HG03064 (cell line): ENCODE measurements around the gene LMNTD2.

Experiments used
- ATAC-seq: cut with Tn5 transposase; IDR thresholded peaks from one replicate; pipeline ENCODE4 v1.9.1; 2021; ENCODE audit warnings: low read depth; ENCODE audit not compliant: unreplicated experiment

The LMNTD2 gene

DNA sequence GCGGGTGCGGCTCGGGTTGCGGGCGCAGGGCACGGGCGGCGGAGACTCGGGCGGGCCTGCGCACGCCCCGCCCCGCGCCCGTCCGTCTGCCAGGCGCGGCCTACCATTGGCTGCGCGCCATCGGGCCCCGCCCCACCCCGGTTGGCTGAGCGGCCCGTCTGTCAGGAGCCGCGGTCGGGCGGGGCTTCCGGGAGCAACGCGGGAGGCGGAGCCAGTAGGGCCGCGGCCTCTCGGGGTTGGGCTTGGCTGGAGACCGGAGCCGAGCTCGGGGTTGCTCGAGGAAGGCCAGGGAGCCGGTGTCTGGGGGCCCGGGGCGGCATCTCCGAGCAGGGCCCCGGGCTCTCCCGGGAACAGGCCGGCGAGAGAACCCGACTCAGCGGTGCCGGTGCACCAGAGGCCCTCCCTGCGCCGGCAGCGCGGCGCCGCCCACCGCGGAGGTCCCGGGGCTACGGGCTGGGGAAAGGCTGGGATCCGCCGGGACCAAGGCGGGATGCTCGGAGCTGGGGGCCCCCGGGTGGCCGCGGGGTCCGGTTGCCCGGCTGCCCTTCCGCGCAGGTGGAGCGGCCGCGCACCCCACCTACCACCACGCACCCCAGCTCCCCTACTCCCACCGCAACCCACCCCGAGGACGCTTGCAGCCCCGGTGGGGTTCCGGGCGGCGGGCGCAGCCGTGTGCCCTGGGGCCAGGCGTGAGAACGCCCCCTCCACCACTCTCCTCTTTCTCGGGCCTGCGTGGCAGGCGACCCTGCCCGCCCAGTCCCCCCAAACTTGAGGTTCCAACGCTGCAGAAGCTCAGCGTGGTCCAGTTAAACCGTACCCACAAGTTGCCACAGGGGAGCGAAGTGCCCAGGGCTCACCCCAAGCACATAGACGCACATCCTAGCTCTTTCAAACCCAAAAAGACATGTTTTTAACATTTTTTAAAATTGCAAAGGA lies 24.8 kb downstream of the LMNTD2 start, which contains the start of gene HRAS:
Gene HRAS (minus strand): TSS at position 58 of the 936 bp plus-strand sequence.
- peak; percentile 62 for ATAC-seq

DNA sequence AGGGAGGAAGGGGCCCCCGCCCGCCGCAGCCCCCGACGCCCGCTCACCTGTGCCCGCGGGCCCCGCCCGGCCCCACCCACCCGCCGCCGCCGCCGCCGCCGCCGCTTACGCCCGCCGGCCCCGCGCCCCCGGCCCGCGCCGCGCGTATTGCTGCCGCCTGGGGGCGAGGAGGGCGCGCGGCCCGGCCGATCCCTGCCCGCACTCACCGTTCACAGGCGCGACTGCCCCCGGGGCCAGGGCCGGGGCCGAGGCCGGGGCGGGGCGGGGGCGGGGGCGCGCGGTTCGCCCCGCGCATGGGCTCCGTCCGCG lies 25.4 kb downstream of the LMNTD2 start:
- peak; percentile 6 for ATAC-seq

DNA sequence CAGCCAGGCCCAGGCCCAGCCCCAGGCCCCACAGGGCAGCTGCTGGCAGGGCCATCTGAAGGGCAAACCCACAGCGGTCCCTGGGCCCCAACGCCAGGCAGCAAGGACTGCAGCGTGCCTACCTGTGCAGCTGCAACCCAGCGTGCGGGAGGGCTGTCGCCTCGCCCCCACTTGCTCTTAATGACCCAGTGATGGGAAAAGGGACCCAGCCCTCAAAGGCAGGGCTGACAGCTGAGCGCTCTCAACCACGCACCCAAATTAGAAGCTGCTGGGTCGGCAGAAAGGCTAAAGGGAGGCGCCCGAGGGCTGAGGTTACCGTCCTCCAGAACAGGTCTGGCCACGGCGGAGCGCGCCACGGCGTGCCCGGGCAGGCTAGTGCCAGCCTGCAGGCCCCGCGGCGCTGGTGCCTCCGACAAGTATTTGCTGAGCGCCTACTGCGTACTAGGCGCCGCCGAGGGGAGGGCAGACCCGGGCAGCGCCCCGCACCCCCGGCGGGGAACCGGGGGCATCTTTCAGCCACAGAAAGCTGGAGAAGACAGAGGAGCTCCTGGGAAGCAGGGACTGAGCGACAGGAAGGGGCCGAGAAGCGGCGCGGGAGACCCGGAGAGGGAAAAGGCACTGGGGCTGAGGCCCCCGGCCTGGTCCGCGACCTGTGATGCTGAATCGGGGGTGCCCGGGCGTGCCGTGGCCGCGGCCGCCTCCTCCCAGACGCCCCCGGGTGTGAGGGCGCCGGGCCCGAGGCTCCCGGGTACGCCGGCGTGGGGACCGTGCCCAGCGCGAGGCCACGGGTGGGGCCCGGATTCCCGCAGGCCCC lies 25.9 kb downstream of the LMNTD2 start:
- no peak for ATAC-seq

DNA sequence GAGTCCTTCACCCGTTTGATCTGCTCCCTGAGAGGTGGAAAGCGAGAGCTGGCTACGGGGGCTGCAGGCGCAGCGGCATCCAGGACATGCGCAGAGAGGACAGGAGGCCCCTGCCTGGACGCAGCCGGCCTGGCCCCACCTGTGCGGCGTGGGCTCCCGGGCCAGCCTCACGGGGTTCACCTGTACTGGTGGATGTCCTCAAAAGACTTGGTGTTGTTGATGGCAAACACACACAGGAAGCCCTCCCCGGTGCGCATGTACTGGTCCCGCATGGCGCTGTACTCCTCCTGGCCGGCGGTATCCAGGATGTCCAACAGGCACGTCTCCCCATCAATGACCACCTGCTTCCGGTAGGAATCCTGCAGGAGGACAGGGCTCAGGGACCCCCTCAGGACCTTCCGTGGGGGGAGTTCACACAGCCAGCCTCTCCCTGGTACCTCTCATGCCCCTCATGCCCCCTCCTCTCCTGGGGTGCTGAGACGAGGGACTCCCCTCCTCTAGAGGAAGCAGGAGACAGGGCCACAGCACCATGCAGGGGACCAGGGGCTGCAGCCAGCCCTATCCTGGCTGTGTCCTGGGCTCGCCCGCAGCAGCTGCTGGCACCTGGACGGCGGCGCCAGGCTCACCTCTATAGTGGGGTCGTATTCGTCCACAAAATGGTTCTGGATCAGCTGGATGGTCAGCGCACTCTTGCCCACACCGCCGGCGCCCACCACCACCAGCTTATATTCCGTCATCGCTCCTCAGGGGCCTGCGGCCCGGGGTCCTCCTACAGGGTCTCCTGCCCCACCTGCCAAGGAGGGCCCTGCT lies 26.7 kb downstream of the LMNTD2 start:
- no peak for ATAC-seq

DNA sequence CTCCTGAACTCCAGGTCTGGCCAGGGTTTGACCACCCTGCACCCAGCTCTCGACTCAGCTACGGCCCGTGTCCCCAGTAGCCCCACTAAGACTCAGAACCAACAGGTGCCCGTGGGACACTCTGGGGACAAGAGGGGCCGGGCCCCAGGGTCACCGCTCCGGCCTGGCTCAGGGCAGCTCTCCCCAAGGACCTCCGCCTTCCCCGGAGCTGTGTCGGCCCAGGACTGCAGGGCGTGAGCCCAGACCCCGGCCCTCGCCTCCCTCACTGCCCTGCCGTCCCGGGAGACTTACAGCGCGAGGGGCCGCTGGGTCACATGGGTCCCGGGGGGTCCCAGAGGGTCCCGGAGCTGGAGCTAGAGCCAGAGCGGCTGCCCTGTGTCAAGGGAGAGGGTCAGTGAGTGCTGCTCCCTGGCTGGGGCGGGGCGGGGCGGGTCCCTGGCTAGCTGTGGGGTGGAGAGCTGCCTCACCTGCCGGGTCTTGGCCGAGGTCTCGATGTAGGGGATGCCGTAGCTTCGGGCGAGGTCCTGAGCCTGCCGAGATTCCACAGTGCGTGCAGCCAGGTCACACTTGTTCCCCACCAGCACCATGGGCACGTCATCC lies 27.5 kb downstream of the LMNTD2 start:
- no peak for ATAC-seq

DNA sequence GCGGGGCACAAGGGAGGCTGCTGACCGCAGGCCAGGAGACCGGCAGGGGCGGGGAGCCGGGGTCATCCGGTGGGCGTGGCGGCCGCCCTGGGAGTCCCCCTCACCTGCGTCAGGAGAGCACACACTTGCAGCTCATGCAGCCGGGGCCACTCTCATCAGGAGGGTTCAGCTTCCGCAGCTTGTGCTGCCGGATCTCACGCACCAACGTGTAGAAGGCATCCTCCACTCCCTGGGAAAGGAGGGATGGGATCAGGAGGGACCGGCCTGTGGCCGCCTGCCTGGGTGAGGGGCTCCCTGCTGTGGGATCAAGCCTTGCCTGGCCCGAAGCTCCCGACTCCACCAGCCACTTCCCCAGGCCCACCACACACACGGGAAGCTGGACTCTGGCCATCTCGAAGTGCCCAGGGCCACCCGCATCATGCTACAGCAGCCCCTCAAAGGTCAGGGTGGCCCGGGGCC lies 28.0 kb downstream of the LMNTD2 start:
- ATAC-seq = no peak

DNA sequence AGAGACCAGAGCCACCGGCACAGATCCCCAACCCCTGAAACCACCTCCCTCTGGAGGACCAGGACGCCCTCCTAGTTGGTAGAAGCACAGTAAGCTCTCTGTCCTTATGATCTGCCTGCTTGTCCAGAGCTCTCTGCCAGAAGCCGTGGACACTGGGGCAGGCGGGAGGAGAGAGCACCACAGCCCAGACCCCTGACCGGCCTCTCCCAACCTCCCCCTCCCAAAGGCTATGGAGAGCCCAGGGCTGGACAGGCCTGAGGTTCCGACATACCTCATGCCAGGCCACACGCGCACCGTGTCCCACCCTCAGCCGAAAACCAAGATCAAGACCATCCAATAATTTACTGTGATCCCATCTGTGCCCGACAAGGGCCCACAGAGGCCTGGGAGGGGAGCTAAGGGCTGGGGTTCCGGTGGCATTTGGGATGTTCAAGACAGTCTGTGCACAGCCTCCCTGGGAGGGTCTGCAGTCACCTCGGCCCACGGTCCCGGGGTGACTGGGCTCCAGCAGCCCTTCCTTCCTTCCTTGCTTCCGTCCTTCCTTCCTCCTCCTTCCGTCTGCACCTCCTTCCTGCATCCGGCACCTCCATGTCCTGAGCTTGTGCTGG lies 28.5 kb downstream of the LMNTD2 start:
- ATAC-seq = no peak

DNA sequence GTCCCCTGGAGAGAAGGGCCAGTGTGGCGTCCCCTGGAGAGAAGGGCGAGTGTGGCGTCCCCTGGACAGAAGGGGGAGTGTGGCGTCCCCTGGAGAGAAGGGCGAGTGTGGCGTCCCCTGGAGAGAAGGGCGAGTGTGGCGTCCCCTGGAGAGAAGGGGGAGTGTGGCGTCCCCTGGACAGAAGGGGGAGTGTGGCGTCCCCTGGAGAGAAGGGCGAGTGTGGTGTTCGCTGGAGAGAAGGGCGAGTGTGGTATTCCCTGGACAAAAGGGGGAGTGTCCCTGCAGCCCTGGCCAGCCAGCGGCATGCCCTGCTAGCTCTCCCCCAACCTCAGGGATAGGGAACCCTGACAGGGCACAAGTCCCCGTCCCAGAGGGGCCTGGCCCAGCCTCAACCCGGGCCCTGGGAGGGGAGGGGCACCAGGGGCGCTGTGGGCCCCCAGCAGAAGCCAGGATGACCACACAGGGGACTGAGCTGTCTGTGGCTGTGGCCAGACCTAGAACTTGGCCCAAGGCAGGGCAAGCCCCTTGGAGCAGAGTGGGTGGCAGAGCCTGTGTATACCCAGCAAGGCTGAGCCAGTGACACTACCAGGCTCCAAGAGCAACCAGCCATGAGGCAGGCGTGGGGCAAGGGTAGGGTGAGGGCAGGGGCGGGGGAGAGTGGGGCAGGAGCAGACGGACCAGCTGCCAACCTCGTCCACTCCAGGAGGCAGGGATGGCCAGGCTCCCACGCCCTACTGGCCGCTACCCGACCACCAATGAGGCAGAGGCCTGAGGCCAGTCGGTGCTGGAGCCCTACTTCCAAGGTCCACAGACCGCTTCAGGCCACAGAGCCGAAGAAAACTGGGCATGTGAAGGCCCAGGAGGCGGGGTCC lies 29.3 kb downstream of the LMNTD2 start:
- ATAC-seq = no peak

DNA sequence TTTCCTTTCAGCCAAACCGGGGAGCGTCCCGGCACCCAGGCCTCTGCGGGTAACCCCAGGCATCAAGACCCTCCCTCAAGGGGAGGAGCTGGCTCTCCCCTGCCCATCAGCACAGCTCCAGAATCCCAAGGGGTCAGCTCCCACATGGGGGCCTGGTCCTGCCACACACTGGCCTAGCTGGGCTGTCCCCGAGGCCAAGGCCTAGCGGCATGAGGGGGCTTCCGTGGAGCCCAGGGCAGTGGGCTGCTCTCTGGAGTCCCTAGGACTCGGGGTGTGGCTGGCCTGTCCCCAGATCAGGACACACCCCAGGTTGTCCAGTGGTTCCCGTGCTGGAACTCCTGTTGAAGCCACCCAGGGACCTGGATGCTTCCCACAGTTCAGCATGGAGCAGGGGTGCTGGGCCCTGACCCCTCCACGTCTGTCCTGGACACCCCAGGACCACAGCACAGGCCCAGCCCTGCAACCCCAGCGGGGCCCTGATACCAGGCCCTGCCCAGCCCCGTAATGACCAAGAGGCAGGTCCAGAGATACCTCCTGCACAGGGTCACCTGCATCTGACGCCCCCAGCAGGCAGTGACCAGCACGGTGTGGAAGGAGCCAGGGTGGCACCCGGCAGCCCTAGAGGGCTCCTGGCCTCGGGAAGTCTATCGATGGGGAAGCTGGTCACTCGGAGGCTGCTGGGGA lies 30.7 kb downstream of the LMNTD2 start:
- ATAC-seq = no peak

DNA sequence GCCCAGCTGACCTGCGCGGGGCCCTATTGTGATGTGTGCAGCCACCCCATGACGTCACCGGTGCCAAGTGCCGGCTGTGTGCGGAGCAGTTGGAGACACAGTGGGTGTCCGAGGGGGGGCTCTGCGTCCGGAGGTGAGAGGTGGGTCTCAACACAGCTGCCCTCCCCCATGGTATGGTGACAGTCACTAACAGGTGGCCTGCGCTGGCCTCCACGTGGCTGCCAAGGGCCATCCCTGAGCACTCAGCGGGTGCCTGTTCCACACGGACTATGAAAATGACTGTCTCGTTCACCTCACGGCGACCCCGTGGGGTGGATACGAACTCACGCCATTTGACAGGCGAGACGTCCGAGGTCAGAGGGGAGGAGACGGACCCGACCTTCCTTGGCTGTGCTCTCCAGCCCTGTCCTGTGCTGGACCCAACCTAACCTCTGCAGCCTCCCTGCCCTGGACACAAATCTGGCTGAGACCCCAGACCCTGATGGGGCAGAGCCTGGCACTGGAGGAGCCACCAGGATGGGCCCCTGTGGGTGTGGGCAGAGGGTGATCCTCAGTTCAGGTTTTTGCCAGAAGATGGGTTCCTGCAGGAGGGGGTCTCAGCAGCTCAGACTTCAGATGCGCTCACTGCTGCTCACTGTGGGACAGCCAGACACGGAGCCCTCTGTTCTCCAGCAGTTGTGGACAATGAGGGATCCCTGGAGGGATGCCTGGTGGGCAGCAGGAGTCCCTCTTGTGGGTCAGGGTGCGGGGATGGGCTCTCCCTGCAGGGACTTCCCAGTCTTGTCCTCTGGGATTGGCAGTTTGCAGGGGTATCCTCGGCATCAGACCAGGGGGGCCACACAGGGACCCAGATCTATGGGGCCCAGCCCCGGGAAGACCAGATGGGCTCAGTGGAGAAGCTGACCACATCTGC lies 31.5 kb downstream of the LMNTD2 start:
- no peak for ATAC-seq

DNA sequence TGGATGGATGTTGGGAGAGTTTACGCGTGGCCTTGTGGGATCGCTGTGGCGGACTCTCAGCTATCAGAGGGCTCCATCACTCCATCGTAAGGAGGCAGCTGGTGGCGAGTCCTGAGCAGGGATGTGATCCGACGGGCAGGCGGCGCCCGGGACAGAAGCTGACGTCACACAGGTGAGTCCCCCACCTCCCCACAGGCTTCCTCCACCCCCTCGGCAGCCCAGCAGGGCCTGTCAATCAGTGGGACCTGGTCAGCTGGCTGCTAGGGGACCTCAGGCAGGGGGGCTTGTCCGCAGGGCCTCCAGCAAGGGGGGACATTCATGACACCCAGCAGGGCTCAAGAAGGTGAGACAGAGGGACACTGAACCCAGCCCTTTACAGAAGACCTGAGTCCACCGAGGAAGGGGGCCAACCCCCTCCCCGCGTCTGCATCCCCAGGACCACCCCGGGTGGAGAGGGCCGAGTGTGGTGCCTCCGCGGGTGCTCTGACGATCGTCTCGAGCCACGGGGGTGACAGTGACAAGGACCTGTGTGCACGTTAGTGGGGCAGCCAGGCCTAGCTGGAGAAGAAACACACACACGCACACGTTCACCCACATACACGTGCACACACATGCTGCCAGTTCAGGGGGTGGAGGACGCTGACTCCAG lies 32.2 kb downstream of the LMNTD2 start:
- no peak for ATAC-seq

DNA sequence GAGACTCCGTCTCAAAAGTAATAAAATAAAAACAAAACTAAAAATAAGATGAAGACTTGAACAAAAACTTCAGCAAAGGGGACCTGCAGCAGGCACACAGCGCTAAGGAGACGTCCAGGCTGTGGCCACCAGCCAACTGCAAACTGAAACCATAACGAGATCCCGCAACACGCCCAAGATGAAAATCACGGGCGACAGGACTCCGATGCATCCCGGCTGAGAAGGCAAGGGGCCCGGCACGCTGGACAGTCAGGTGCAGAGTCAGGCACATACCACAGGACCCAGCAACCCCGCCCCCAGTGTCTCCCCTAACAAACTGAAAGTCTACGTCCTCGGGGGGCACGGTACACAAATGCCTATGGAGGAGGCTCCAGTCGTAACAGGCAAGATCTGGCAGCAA lies 34.3 kb downstream of the LMNTD2 start:
- no peak for ATAC-seq

DNA sequence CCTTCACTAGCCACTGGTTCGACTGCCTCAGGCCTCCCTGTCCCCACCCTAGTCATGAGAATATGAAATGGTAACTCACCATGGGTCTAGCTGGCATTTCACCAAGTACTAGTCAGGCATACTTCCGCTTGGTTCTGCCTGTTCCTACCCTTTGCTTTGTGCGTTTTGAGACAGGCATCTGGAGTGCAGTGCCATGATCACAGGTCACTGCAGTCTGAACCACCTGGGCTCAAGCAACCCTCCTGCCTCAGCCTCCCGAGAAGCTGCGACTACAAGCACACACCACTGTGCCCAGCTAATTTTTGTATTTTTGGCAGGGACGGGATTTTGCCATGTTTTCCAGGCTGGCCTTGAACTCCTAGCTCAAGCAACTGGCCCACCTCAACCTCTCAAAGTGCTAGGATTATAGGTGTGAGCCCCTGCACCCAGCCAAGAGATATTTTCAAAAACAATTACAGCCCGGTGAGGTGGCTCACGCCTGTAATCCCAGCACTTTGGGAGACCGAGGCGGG lies 39.3 kb downstream of the LMNTD2 start:
- no peak for ATAC-seq

DNA sequence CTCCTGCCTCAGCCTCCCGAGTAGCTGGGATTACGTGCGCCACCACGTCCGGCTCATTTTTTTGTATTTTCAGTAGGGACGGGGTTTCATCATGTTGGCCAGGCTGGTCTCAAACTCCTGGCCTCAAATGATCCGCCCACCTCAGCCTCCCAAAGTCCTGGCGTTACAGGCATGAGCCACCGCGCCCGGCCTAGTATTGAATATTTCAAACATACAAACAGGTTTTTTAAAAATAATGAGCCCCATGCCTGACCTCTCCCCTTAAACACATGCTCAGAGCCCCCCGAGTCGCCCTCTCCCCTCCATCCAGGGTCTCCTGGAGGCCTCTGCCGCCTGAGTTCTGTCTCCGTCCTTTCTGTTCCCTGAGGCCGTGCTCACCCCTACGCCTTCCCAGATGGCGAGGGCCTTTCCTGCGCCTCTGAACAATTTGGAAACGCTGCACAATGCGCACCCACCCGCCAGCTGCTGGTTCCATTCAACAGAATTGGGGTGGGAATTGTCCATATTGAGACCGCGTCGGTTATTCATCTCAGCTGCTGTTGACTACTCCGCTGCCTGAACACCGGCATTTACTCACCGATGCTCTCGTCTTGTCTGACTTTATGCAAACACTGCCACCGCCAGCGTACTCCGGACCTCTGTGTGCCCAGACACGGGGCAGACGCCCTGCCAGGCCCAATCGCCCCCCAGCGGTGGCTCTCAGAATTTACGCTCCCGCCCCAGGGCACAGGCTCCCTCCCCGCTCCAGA lies 39.9 kb downstream of the LMNTD2 start:
- ATAC-seq = no peak

DNA sequence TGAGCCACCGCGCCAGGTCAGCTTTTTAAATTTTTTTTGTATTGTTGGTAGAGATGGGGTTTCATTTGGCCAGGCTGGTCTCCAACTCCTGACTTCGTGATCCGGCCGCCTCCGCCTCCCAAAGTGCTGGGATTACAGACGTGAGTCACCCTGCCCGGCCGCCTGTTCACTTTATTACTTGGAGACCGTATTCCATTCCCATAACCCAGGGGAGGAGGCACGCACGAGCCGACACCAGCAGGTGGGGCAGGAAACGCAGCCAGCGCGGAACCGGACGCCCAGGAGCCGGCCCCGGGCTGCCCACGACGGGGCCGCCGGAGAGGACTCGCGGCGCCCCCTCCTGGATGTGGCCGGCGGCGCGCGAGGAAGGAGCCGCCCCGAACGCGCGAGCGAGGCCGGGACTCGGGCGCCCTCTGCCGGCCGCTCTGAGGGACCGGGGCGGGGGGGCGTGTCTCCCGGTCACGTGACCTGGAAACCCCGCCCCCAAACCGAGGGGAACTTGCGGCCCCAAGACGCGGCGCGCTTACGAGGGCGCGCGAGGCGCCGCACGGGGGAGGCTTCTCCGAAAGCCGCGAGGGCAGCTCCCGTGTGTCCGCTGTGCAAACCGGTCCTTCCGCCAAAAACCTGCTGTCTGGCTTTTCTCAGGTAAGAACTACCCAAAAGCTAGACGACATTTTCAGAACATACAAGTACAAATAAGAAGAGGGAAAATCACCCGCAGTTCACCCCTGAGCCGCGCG lies 41.9 kb downstream of the LMNTD2 start:
- no peak for ATAC-seq
